ENCODE data around the gene PRKCB. TPM values are rescaled to one million over a fixed set of nuclear protein-coding genes. Genes with fewer than 3 reads are reported as not detected.

PRKCB gene
- total RNA-seq, 4 donors from 2014 or later = 0.51 to 1.3 (median 1.1) TPM

DNA sequence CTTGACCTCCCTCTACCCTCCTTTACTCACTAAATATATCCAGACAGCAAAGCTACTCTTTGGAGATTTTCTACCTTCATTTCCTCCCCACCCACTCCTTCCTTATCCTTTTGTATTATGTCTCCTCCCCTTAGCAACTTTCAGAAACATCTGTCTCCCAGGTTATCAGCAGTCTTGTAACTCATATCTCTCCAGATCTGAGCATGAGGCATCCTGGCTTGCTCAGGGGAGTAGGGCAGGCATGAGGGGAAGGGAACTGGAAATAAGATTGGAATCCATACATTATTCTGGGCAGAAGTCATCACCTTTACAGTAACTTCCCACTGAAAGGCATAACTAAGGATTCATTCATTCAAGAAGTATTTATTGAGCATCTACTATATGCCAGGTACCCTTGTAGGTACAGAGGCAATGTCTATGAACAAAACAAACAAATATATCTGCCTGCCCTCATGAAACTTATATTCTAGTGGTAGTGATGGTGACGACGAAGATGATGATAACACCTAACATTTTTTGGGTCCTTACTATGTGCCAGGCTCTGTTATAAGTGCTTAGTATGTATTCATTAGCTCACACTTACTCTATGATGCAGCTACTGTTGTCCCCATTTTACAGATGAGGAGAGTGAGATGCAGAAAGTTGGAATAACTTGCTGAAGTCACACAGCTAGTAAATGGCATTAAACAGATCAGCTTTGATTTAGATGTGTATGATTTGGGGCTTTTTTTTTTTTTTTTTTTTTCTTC, 296.4 kb downstream of the PRKCB start:
- intact Hi-C loops (cut with DNase I; ENCODE audit: low total_unique reads) (no loop called here), in situ Hi-C loops (cut with MboI; ENCODE audit: low sequenced_read_pairs in 4 of 4) (loop anchor here in 1 of 4 donors (25.0 kb wide), 1 partner anchor 105 kb away; no protein-coding TSS in a partner anchor)
- no peak for ATAC-seq
- H3K4me3 ChIP-seq = no peak overlapping the region
- no peaks in the 10 kb centered on the region for H3K4me1 ChIP-seq
- no peaks in the 10 kb centered on the region for H3K27me3 ChIP-seq
- H3K36me3 ChIP-seq = no peaks in the 10 kb centered on the region
- TF ChIP-seq, protein P1, sequence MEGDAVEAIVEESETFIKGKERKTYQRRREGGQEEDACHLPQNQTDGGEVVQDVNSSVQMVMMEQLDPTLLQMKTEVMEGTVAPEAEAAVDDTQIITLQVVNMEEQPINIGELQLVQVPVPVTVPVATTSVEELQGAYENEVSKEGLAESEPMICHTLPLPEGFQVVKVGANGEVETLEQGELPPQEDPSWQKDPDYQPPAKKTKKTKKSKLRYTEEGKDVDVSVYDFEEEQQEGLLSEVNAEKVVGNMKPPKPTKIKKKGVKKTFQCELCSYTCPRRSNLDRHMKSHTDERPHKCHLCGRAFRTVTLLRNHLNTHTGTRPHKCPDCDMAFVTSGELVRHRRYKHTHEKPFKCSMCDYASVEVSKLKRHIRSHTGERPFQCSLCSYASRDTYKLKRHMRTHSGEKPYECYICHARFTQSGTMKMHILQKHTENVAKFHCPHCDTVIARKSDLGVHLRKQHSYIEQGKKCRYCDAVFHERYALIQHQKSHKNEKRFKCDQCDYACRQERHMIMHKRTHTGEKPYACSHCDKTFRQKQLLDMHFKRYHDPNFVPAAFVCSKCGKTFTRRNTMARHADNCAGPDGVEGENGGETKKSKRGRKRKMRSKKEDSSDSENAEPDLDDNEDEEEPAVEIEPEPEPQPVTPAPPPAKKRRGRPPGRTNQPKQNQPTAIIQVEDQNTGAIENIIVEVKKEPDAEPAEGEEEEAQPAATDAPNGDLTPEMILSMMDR (IDR thresholded peaks at IDR 0.05 in 4 of 5, conservative IDR thresholded peaks at IDR 0.05 in 1 of 5) = no peak
- no peak for TF ChIP-seq POLR2A (IDR thresholded peaks at IDR 0.05)
- no peaks in the 10 kb centered on the region for H3K9me3 ChIP-seq
- DNase-seq = no peak
- H3K27ac ChIP-seq = no peak overlapping the region

DNA sequence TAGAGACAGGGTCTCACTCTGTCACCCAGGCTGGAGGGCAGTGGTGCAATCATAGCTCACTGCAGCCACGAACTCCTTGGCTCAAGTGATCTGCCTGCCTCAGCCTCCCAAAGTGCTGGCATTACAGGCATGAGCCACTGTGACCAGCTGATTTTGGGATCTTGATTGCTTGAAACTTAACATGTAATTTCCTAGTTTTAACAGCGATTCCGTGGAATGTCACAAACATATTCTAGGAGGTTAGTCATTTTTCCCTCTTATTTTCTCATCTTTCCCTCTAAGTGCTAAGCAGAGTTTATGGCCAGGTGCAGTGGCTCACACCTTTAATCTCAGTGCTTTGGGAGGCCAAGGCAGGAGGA, 297.0 kb downstream of the PRKCB start:
- in situ Hi-C loops (cut with MboI; ENCODE audit: low sequenced_read_pairs in 4 of 4) (loop anchor here in 1 of 4 donors (25.0 kb wide), 1 partner anchor 105 kb away; no protein-coding TSS in a partner anchor), intact Hi-C loops (cut with DNase I; ENCODE audit: low total_unique reads) (no loop called here)
- Histone ChIP-seq H3K9me3 (no peaks in the 10 kb centered on the region), H3K36me3 (no peaks in the 10 kb centered on the region), H3K4me3 (no peak overlapping the region), H3K4me1 (no peaks in the 10 kb centered on the region), H3K27me3 (no peaks in the 10 kb centered on the region), H3K27ac (no peak overlapping the region)
- DNase-seq = no peak
- no peak for TF ChIP-seq POLR2A (IDR thresholded peaks at IDR 0.05)
- TF ChIP-seq, protein P1 (IDR thresholded peaks at IDR 0.05 in 4 of 5, conservative IDR thresholded peaks at IDR 0.05 in 1 of 5) = no peak
- no peak for ATAC-seq

DNA sequence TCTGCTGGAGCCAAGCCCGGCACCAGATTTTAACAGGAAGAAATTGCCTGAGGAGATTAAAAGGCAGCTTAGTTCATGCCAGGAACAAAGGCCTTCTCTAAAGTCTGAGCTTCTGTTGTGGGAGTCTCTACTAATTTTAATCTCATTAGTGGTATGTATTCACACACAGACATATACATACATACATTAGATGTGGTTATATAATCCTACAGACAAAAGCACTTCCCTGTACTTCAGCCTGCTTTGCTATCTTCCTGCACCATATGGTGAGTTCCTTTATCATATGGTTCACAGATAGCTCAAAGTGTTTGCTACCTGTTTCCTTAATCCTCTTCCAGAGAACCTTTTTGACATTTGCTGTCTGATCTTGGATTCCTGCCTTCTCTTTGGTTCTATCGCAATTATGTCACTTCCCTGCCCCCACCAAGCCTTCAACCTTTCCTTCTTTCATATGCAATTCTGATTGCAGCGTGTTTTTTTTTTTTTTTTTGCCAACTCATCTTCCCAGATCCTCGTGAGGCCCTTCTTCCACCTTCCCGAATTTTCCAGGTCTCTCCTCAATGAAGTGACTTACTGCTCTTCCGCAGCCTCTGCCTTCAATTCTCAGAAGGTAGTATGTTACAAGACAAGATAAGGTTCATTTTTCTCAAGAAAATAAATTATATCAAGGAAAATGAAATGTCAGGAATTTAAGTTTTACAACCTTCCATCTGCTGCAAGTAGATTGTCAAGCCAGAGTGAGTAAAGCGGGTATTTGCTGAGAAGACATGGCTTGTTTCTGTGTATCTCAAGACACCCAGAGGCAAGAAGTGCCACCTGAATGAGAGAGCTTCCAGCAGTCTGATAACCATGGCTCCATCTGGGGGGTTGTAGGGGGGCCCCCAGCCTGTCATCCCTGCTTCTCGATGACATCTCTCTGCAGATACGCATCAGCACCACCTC, 300.1 kb downstream of the PRKCB start:
- H3K4me1 ChIP-seq = no peaks in the 10 kb centered on the region
- ATAC-seq = no peak
- H3K4me3 ChIP-seq = no peak overlapping the region
- H3K36me3 ChIP-seq = no peaks in the 10 kb centered on the region
- H3K27ac ChIP-seq = no peak overlapping the region
- in situ Hi-C loops (cut with MboI; ENCODE audit: low sequenced_read_pairs in 4 of 4) (loop anchor here in 1 of 4 donors (25.0 kb wide), 1 partner anchor 101 kb away; no protein-coding TSS in a partner anchor), intact Hi-C loops (cut with DNase I; ENCODE audit: low total_unique reads) (no loop called here)
- no peaks in the 10 kb centered on the region for H3K9me3 ChIP-seq
- no peak for DNase-seq
- H3K27me3 ChIP-seq = no peaks in the 10 kb centered on the region
- TF ChIP-seq POLR2A (IDR thresholded peaks at IDR 0.05) = no peak
- TF ChIP-seq, protein P1 (IDR thresholded peaks at IDR 0.05 in 4 of 5, conservative IDR thresholded peaks at IDR 0.05 in 1 of 5) = no peak

GRCh38 chr16:24138024-24138423, 302.2 kb downstream of the PRKCB start:
- Histone ChIP-seq H3K36me3 (no peaks in the 10 kb centered on the region), H3K4me3 (no peak overlapping the region), H3K9me3 (no peaks in the 10 kb centered on the region), H3K27ac (no peak overlapping the region), H3K27me3 (no peaks in the 10 kb centered on the region), H3K4me1 (no peaks in the 10 kb centered on the region)
- DNase-seq = no peak
- no peak for TF ChIP-seq POLR2A (IDR thresholded peaks at IDR 0.05)
- TF ChIP-seq, protein P1 (IDR thresholded peaks at IDR 0.05 in 4 of 5, conservative IDR thresholded peaks at IDR 0.05 in 1 of 5) = no peak
- no peak for ATAC-seq
- intact Hi-C loops (cut with DNase I; ENCODE audit: low total_unique reads) = no loop called here
- in situ Hi-C loops (cut with MboI; ENCODE audit: low sequenced_read_pairs in 4 of 4) = loop anchor here in 1 of 4 donors (25.0 kb wide), 1 partner anchor 99 kb away; no protein-coding TSS in a partner anchor

All from gastrocnemius medialis (tissue), 4 donors.